HG02678 (cell line): ENCODE data around the gene FAHD2A.
"Not testable (repeated sequence)": the region's sequence is repeated elsewhere in the genome, so short reads cannot be mapped to it uniquely, and the experiment has no call there.

Source experiments
- ATAC-seq: cut with Tn5 transposase; IDR thresholded peaks from one replicate; pipeline ENCODE4 v1.9.1; 2021; ENCODE audit warnings: mild to moderate bottlenecking, moderate library complexity; ENCODE audit not compliant: unreplicated experiment

The FAHD2A gene

DNA sequence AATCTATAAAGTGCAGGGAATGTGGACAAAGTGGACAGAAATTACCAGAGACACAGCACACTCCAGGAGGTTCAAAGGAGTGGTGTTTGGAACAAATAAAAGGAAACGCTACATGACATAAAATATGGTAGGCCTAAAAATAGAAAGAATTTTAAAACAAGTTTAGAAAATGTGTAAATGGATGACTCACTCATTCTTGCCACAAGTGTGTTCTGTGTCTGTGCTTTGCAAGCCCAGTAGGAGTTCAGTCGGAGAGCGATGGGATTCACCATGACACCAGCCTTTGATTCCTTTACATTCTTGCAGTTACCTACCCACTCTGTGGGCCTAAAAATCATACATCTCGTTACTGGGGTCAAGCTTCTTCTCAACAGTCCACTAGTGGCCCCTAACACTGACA lies 30.9 kb downstream of the FAHD2A start:
- not testable (repeated sequence) for ATAC-seq

- ATAC-seq: not testable (repeated sequence)
Observed at GRCh38 chr2:95433973-95434372, 31.5 kb downstream of the FAHD2A start.

- ATAC-seq: not testable (repeated sequence)
Observed at GRCh38 chr2:95434507-95435076, 32.1 kb downstream of the FAHD2A start.

GRCh38 chr2:95435162-95435871 lies 32.8 kb downstream of the FAHD2A start:
- not testable (repeated sequence) for ATAC-seq

DNA sequence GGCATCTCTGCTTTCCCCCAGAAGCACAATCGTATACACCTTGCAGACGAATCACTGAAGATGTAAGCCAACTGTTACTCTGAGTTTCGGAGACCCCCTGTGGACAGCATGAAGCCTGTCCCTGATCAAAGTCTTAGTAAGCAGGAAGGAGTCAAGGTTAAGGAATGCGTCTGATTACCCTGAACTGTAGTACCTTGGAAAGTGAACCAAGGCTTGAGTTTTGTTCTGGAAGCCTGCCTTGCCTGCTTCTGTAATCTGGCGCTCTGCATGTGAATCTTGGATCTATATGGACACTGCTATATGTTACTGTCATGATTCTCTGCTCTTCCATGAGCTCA lies 33.3 kb downstream of the FAHD2A start:
- ATAC-seq: not testable (repeated sequence)

- ATAC-seq: not testable (repeated sequence)
Observed at GRCh38 chr2:95442474-95443099, 40.1 kb downstream of the FAHD2A start.

- ATAC-seq: not testable (repeated sequence)
Observed at GRCh38 chr2:95445317-95445716, 42.8 kb downstream of the FAHD2A start.

- not testable (repeated sequence) for ATAC-seq
Observed at GRCh38 chr2:95463292-95463691, 60.8 kb downstream of the FAHD2A start.
